K562 treated with DMSO at 1 percent for 4 hours (cell line): ENCODE measurements around the gene PTPRA. TPM values are rescaled to one million over a fixed set of nuclear protein-coding genes. Genes with fewer than 3 reads are reported as not detected.

ENCODE experiments used
- total RNA-seq: library from RNA; unstranded; fragments of 300-600 nt; gene quantifications from 2 replicates; pipeline ENCODE4 v1.2.3, GENCODE V29; 2022; ENCODE audit not compliant: insufficient read depth

Gene PTPRA
- total RNA-seq = 19.1 and 24.7 TPM in 2 replicates

GRCh38 chr20:2873010-2873746 lies at the start of gene PTPRA:
PTPRA (plus strand) TSS chr20:2873481; CDS start chr20:2964278, 90,797 bp downstream.

GRCh38 chr20:2840138-2840966 lies 32.9 kb upstream of the PTPRA start, which contains the start of the genes PCED1A and VPS16:
PCED1A (minus strand) TSS chr20:2840655; CDS start chr20:2839912, 743 bp downstream.
VPS16 (plus strand) TSS chr20:2840745; CDS start chr20:2840775, 30 bp downstream.

GRCh38 chr20:3043322-3043721 lies 170.0 kb downstream of the PTPRA start, which contains the start of gene GNRH2:
GNRH2 (plus strand) TSS chr20:3043622; CDS start chr20:3044415, 793 bp downstream.

GRCh38 chr20:3045816-3046676 lies 172.8 kb downstream of the PTPRA start, which contains the start of gene MRPS26:
MRPS26 (plus strand) TSS chr20:3046052; CDS start chr20:3046069, 17 bp downstream.

GRCh38 chr20:3071610-3072529 lies 198.6 kb downstream of the PTPRA start, which contains the start of gene OXT:
OXT (plus strand) TSS chr20:3071620; CDS start chr20:3071656, 36 bp downstream.

GRCh38 chr20:3084283-3084985 lies 211.2 kb downstream of the PTPRA start, which contains the start of gene AVP:
AVP (minus strand) TSS chr20:3084724; CDS start chr20:3084674, 50 bp downstream.

Other genes starting within 250 kb of the PTPRA start
- 101 and 107 TPM in 2 replicates for gene NOP56, start 220.8 kb upstream of the PTPRA start, total RNA-seq
- 85.6 and 86.4 TPM in 2 replicates for gene IDH3B, start 209.3 kb upstream of the PTPRA start, total RNA-seq
- gene EBF4, start 180.7 kb upstream of the PTPRA start, total RNA-seq = 2.1 TPM in 1 of 2 replicates, not detected in the other
- gene CPXM1, start 72.9 kb upstream of the PTPRA start, total RNA-seq = 0.67 and 1.1 TPM in 2 replicates
- not detected in 2 replicates for gene C20orf141, start 58.5 kb upstream of the PTPRA start, total RNA-seq
- not detected in 2 replicates for gene TMEM239, start 57.1 kb upstream of the PTPRA start, total RNA-seq
- gene PCED1A, start 32.8 kb upstream of the PTPRA start, total RNA-seq = 13.7 and 18.5 TPM in 2 replicates
- gene VPS16, start 32.7 kb upstream of the PTPRA start, total RNA-seq = 17.3 and 30.6 TPM in 2 replicates
- gene GNRH2, start 170.1 kb downstream of the PTPRA start, total RNA-seq = not detected in 2 replicates
- gene MRPS26, start 172.6 kb downstream of the PTPRA start, total RNA-seq = 26.8 and 31.2 TPM in 2 replicates
- gene OXT, start 198.1 kb downstream of the PTPRA start, total RNA-seq = not detected in 2 replicates
- gene AVP, start 211.2 kb downstream of the PTPRA start, total RNA-seq = not detected in 2 replicates